ENCODE results near the gene GRID1. TPM values are rescaled to one million over a fixed set of nuclear protein-coding genes. Genes with fewer than 3 reads are reported as not detected.

GRID1 gene
- total RNA-seq, 1 experiment from 2014 or later: not detected

- TF ChIP-seq EZH2 (IDR thresholded peaks at IDR 0.05; ENCODE audit: low read depth) (no peak), CTCF (conservative IDR thresholded peaks at IDR 0.05) (no peak)
- Histone ChIP-seq H3K9me2 (ENCODE audit: insufficient read depth) (no peaks in the 10 kb centered on the region), H3K27ac (no peak overlapping the region), H3K36me3 (ENCODE audit: low read depth) (no peaks in the 10 kb centered on the region), H3K9me3 (ENCODE audit: insufficient read depth, low read depth) (no peaks in the 10 kb centered on the region), H3K4me1 (replicated peaks; ENCODE audit: insufficient read depth) (no peaks in the 10 kb centered on the region), H3K4me2 (no peak overlapping the region), H2AFZ (no peak overlapping the region), H3F3A (ENCODE audit: insufficient read depth, low read depth) (no peaks in the 10 kb centered on the region), H3K27me3 (ENCODE audit: insufficient read depth, low read depth) (no peaks in the 10 kb centered on the region), H3K79me2 (ENCODE audit: low read depth) (no peaks in the 10 kb centered on the region), H3K4me3 (no peak overlapping the region), H4K20me1 (ENCODE audit: insufficient read depth) (no peaks in the 10 kb centered on the region)
- BruUV-seq (replicated peaks): no TSS peak
- ChIA-PET POLR2A (ENCODE audit: unreplicated experiment) (no interaction called here), CTCF (no interaction called here)
- intact Hi-C loops (cut with micrococcal nuclease; ENCODE audit: unreplicated experiment): no loop called here
- no peak for DNase-seq
Observed at GRCh38 chr10:85986777-85987176, 379.8 kb downstream of the GRID1 start.

GRCh38 chr10:85983051-85983450 lies 383.5 kb downstream of the GRID1 start:
- DNase-seq: no peak
- Histone ChIP-seq H3F3A (ENCODE audit: insufficient read depth, low read depth) (no peaks in the 10 kb centered on the region), H3K4me3 (no peak overlapping the region), H3K9me2 (ENCODE audit: insufficient read depth) (no peaks in the 10 kb centered on the region), H3K4me2 (no peak overlapping the region), H2AFZ (no peak overlapping the region), H3K27ac (no peak overlapping the region), H4K20me1 (ENCODE audit: insufficient read depth) (no peaks in the 10 kb centered on the region), H3K9me3 (ENCODE audit: insufficient read depth, low read depth) (no peaks in the 10 kb centered on the region), H3K79me2 (ENCODE audit: low read depth) (no peaks in the 10 kb centered on the region), H3K36me3 (ENCODE audit: low read depth) (no peaks in the 10 kb centered on the region), H3K27me3 (ENCODE audit: insufficient read depth, low read depth) (no peaks in the 10 kb centered on the region), H3K4me1 (replicated peaks; ENCODE audit: insufficient read depth) (no peaks in the 10 kb centered on the region)
- CTCF ChIA-PET: no interaction called here
- TF ChIP-seq CTCF (conservative IDR thresholded peaks at IDR 0.05): no peak
- BruUV-seq (replicated peaks): no TSS peak
- POLR2A ChIA-PET (ENCODE audit: unreplicated experiment): no interaction called here
- intact Hi-C loops (cut with micrococcal nuclease; ENCODE audit: unreplicated experiment): no loop called here

- intact Hi-C loops (cut with micrococcal nuclease; ENCODE audit: unreplicated experiment): no loop called here
- no peak overlapping the region for H3K27ac ChIP-seq
- CTCF ChIA-PET: no interaction called here
- H3K36me3 ChIP-seq (ENCODE audit: low read depth): no peaks in the 10 kb centered on the region
- no peak overlapping the region for H3K4me2 ChIP-seq
- H3K79me2 ChIP-seq (ENCODE audit: low read depth): no peaks in the 10 kb centered on the region
- no peak overlapping the region for H2AFZ ChIP-seq
- BruUV-seq (replicated peaks): no TSS peak
- H3K4me1 ChIP-seq (replicated peaks; ENCODE audit: insufficient read depth): no peaks in the 10 kb centered on the region
- TF ChIP-seq CTCF (conservative IDR thresholded peaks at IDR 0.05) (no peak), EZH2 (IDR thresholded peaks at IDR 0.05; ENCODE audit: low read depth) (no peak)
- no peaks in the 10 kb centered on the region for H3K27me3 ChIP-seq (ENCODE audit: insufficient read depth, low read depth)
- no peaks in the 10 kb centered on the region for H4K20me1 ChIP-seq (ENCODE audit: insufficient read depth)
- POLR2A ChIA-PET (ENCODE audit: unreplicated experiment): no interaction called here
- H3K4me3 ChIP-seq: no peak overlapping the region
- no peaks in the 10 kb centered on the region for H3F3A ChIP-seq (ENCODE audit: insufficient read depth, low read depth)
- H3K9me3 ChIP-seq (ENCODE audit: insufficient read depth, low read depth): no peaks in the 10 kb centered on the region
- H3K9me2 ChIP-seq (ENCODE audit: insufficient read depth): no peaks in the 10 kb centered on the region
- no peak for DNase-seq
Observed at GRCh38 chr10:85979598-85979997, 387.0 kb downstream of the GRID1 start.
